Erythroblast (primary cell): ENCODE data around the gene PITPNC1.

Source experiments
- GATA1 ChIP-seq: IDR thresholded peaks from 2 replicates; pipeline ENCODE4 v1.6.1; 2011; ENCODE audit warnings: low read depth, mild to moderate bottlenecking, control low read depth, low read length, moderate library complexity
- POLR2A ChIP-seq: IDR thresholded peaks from 2 replicates; pipeline ENCODE4 v1.6.1; 2011; ENCODE audit warnings: mild to moderate bottlenecking, low read length

DNA sequence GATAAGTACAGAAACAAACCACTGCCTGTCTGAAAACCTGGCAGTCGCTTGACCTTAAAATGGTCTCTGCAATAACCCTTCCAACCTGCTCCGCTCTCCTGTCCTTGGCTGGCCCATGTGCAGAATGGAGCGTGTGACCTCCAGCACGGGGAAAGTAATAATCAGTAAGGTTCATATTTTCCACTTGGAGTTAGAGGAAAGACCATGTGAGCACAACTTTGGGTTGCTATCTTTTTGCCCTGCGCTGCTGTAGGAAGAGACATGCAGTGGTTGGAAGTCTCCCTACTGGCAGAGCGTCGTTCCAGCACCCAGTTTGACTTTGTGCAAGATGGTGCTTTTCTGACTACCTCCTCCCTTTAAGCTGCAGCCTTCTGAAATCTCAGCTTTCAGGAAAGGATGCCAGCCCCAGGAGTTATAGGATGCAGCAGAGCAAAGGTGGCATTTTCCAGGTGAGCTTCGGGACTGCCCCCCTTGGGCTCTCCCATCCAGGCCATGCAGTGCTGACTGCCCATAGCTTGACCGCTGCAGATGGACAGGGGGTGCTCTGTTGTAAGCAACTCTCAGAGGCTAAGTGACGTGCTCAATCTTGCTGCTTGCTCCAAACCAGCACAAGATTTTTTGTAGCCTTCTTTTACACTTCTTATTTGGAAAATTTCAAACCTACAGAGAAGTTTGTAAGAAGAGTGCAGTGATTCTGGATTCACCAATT lies 230.0 kb downstream of the PITPNC1 start:
- no peak for TF ChIP-seq POLR2A
- TF ChIP-seq GATA1: no peak
